Lung (tissue), 16 donors: ENCODE results near the gene SLC25A19. TPM values are rescaled to one million over a fixed set of nuclear protein-coding genes. Genes with fewer than 3 reads are reported as not detected.

Experiments used
- ATAC-seq: fragments of 200-7000 bp; cut with Tn5 transposase; one replicate; pipeline ENCODE4 v1.9.1; 2020; ENCODE audit warnings: moderate number of reproducible peaks; ENCODE audit not compliant: insufficient read depth, low FRiP score
- DNase-seq, 3 donors: peaks; one replicate each; pipeline ENCODE4 v3.0.0-alpha.2; 2013 to 2017
- H3K27ac ChIP-seq, 2 donors: one replicate each; pipeline ENCODE4 v1.5.1; 2013; ENCODE audit warnings: mild to moderate bottlenecking in 2 of 2, moderate library complexity in 2 of 2, control low read depth in 1 of 2, inconsistent platforms in 1 of 2, low read depth in 1 of 2, low read length in 1 of 2
- H3K27me3 ChIP-seq, 3 donors: one replicate each; pipeline ENCODE4 v1.5.1; 2013; ENCODE audit warnings: low read length in 2 of 3; ENCODE audit not compliant: control insufficient read depth in 3 of 3, insufficient read depth in 3 of 3
- H3K36me3 ChIP-seq, 4 donors: one replicate each; pipeline ENCODE4 v1.5.1; 2013; ENCODE audit warnings: low read length in 4 of 4, mild to moderate bottlenecking in 1 of 4, moderate library complexity in 1 of 4; ENCODE audit not compliant: control insufficient read depth in 4 of 4, insufficient read depth in 4 of 4
- H3K4me1 ChIP-seq, 5 donors: one replicate each; pipeline ENCODE4 v1.5.1; 2013; ENCODE audit warnings: low read length in 5 of 5, mild to moderate bottlenecking in 2 of 5, moderate library complexity in 1 of 5; ENCODE audit not compliant: control insufficient read depth in 5 of 5, insufficient read depth in 5 of 5
- H3K4me3 ChIP-seq: one replicate; pipeline ENCODE4 v1.5.1; 2013; ENCODE audit warnings: mild to moderate bottlenecking, control low read depth, moderate library complexity
- H3K9ac ChIP-seq, 2 donors: one replicate each; pipeline ENCODE4 v1.5.1; 2013; ENCODE audit warnings: low read length in 2 of 2, control low read depth in 1 of 2; ENCODE audit not compliant: insufficient read depth in 1 of 2
- H3K9me3 ChIP-seq, 4 donors: one replicate each; pipeline ENCODE4 v1.5.1; 2013; ENCODE audit warnings: low read length in 3 of 4, mild to moderate bottlenecking in 1 of 4, moderate library complexity in 1 of 4; ENCODE audit not compliant: control insufficient read depth in 4 of 4, insufficient read depth in 3 of 4
- WGBS, 2 donors: extraction: QIAGEN DNeasy Blood & Tissue Kit; methylation state at CpG; one replicate each; pipeline ENCODE4 v1.1.7; 2013; 5-methylcytosine and 5-hydroxymethylcytosine counted together
- long read RNA-seq, 5 donors: transcript quantifications; one replicate each; lab custom pipeline, GENCODE V29; 2026
- polyA plus RNA-seq, 2 donors: library from polyadenylated mRNA; stranded (reverse); fragments of 200-250 nt; gene quantifications; one replicate each; pipeline ENCODE4 v1.2.1, GENCODE V29; 2013
- total RNA-seq, 2 donors: library from RNA; depleted of rRNA in 1 of 2; stranded (reverse); fragments of >200 nt in 1 of 2; gene quantifications; one replicate each; pipeline ENCODE4 v1.2.1, GENCODE V29; 2014 to 2021
- TF ChIP-seq, protein P1 (sequence below): IDR thresholded peaks from 2 replicates; pipeline ENCODE4 v1.5.1; 2012; ENCODE audit warnings: mild to moderate bottlenecking; ENCODE audit errors: control extremely low read depth, extremely low read depth
- donor health status: control.
- donor health status: control.
- donor health status: Bipolar disorder and iron deficiency.
- donor health status: healthy.
- donor health status: DM: yes; HTN: yes; CAD: no.

SLC25A19 gene
- total RNA-seq (10 to 100 TPM in 1 of 2 donors, 1 to 10 TPM in 1; 9.8 to 27.4 TPM), polyA plus RNA-seq (10 to 100 TPM; 22.2 to 25.7 TPM)
- long read RNA-seq, donor 1, partial matches to known transcripts: 0 of 1 reads
- long read RNA-seq, donor 1, other reads (novel, unspliced or antisense): 0 of 1 reads
- long read RNA-seq, donor 2: 0 reads
- long read RNA-seq, donor 3, partial matches to known transcripts: 0 of 1 reads
- long read RNA-seq, donor 3, other reads (novel, unspliced or antisense): 0 of 1 reads
- long read RNA-seq, donor 4: 0 reads
- long read RNA-seq, donor 5, partial matches to known transcripts: 0 of 3 reads
- long read RNA-seq, donor 5, other reads (novel, unspliced or antisense): 0 of 3 reads

DNA sequence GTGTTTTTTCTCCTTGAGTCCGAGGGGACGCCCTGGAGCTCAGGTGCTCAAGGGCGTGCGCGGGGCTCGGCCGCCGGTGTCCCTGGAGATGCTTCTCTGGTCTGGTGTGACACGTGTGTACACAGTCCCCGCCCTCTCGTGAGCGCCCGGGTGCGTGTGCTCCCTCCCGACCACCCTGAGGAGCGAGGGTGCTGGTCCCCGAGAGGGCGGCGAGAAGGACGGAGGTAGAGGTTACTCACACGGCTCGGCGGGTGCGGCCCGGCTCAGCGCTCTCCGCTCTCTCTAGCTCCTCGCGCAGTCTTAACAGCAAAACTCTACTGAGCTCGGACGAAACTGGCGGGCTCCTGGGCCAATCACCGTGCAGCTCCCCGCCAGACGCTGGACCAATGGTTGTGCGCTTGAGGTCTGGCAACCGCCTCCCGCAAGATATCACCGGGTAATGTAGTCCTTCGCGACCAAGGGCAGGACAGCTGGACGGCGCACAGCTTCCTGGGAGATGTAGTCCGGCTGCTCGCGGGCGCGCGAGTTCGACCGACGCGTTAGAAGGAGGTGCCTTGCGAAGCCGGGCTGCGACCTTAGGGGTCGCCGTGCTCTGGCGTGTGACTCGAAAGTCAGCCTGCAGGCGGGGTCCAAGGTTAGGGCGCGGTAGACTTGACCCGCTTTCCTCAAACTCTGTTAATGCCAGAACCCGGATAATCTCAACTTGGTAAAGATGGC lies at the start of gene SLC25A19:
SLC25A19 (minus strand) TSS at position 319 of the 717 bp plus-strand sequence. CDS start 2,669 bp downstream, outside the sequence.
- 0% methylated on average over 63 to 65 of the region's 65 CpGs for WGBS, 2 donors

DNA sequence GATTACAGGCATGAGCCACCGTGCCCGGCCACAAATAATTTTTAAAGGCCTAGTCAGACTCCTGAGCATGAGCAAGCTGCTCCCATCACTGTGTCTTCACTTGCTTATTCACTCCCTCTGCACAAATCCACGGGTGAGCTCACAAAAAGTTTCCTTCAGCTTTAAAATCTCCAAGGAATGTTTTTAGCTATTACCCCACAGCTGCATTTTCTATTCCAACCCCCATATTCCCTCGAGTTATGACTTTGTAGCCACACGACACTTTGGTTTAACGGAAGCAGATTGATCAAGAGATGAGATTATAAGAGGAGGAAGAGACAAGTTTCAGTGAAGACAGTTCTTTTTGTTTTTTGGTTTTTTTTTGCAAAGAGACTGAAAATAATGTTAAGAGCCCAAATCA lies 49.1 kb upstream of the SLC25A19 start:
- Histone ChIP-seq H3K4me1 (peaks cover 0 to 12% (median 0%) of the 10 kb centered on the region in 5 donors), H3K4me3 (no peak overlapping the region), H3K27ac (no peak overlapping the region), H3K9me3 (no peaks in the 10 kb centered on the region), H3K27me3 (no peaks in the 10 kb centered on the region), H3K9ac (no peak overlapping the region), H3K36me3 (peaks cover 0 to 3% (median 0%) of the 10 kb centered on the region in 4 donors)
- ATAC-seq (no peak), DNase-seq (no peak)
- WGBS, 2 donors: 23 to 53% methylated on average over 6 of the region's 6 CpGs
- TF ChIP-seq, protein P1, sequence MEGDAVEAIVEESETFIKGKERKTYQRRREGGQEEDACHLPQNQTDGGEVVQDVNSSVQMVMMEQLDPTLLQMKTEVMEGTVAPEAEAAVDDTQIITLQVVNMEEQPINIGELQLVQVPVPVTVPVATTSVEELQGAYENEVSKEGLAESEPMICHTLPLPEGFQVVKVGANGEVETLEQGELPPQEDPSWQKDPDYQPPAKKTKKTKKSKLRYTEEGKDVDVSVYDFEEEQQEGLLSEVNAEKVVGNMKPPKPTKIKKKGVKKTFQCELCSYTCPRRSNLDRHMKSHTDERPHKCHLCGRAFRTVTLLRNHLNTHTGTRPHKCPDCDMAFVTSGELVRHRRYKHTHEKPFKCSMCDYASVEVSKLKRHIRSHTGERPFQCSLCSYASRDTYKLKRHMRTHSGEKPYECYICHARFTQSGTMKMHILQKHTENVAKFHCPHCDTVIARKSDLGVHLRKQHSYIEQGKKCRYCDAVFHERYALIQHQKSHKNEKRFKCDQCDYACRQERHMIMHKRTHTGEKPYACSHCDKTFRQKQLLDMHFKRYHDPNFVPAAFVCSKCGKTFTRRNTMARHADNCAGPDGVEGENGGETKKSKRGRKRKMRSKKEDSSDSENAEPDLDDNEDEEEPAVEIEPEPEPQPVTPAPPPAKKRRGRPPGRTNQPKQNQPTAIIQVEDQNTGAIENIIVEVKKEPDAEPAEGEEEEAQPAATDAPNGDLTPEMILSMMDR: no peak

More for the DNA sequence above, at the start of gene SLC25A19:
- Histone ChIP-seq H3K36me3 (peaks cover 0 to 7% (median 2%) of the 10 kb centered on the region in 4 donors), H3K27ac (peak within 1 kb of the TSS; percentile 91 to 93), H3K4me3 (peak within 1 kb of the TSS; percentile 54), H3K9me3 (no peaks in the 10 kb centered on the region), H3K9ac (peak within 1 kb of the TSS in 1 of 2 donors; percentile 85), H3K27me3 (no peaks in the 10 kb centered on the region), H3K4me1 (peaks cover 0 to 8% (median 0%) of the 10 kb centered on the region in 5 donors)
- peak; percentile 97 for ATAC-seq
- TF ChIP-seq, protein P1: peak; percentile 0
- DNase-seq: peak; percentile 99

DNA sequence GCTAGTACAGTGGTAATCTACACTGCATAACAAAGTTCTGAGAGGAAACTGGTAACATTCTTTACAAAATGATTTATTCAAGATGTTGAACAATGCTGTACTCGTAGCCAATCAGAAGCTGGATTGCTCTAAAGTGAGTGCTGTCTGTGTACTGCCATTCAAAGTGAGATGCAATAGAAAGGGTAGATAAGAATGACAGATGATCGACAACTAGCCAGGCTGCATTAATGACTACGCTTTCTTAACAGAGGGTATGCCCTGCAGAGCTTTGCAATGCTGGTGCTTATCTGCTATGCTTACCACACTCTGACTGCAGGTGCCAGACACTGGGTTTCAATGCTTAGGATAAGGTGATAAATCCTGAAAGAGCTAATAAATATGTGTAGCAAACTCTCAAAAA lies 46.1 kb upstream of the SLC25A19 start:
- Histone ChIP-seq H3K27ac (no peak overlapping the region), H3K36me3 (peaks cover 0 to 9% (median 3%) of the 10 kb centered on the region in 4 donors), H3K9me3 (no peaks in the 10 kb centered on the region), H3K4me1 (peaks cover 0 to 3% (median 0%) of the 10 kb centered on the region in 5 donors), H3K4me3 (no peak overlapping the region), H3K9ac (no peak overlapping the region), H3K27me3 (no peaks in the 10 kb centered on the region)
- WGBS, 2 donors: 69 to 78% methylated on average over 3 of the region's 3 CpGs
- DNase-seq (no peak), ATAC-seq (no peak)
- TF ChIP-seq, protein P1: no peak
